Middle frontal gyrus (tissue), 1 donor: ENCODE results near the gene GSS.

ENCODE experiments used
- DNase-seq: peaks from one replicate; pipeline ENCODE4 v3.0.0-alpha.2; 2015; ENCODE audit warnings: low spot score; ENCODE audit errors: extremely low spot score

Gene GSS

DNA sequence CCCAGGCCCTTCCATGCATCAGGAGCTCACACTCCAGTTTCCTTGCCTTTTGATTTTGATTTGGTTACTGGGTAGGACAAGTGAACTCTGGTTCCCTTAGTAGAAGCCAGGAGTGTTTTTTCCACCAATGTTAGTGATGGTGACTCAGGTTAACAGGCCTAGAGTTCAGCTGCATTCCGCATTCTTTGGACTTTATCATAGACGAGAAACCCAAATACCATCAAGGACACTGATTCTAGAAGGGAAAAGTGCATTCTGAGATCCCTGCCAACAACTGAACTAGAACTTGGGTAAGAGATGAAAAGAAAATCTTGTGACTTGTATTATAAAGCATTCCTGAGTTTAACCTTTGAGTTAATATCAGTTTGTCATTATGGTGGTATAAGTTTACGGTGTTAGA is 8.9 kb downstream of the GSS start:
- no peak for DNase-seq

GRCh38 chr20:34945315-34946077 is 10.1 kb downstream of the GSS start:
- no peak for DNase-seq

- DNase-seq, result no peak
Observed at GRCh38 chr20:34943808-34944567, 11.6 kb downstream of the GSS start.

GRCh38 chr20:34942301-34942700 is 13.3 kb downstream of the GSS start:
- DNase-seq, result no peak

DNA sequence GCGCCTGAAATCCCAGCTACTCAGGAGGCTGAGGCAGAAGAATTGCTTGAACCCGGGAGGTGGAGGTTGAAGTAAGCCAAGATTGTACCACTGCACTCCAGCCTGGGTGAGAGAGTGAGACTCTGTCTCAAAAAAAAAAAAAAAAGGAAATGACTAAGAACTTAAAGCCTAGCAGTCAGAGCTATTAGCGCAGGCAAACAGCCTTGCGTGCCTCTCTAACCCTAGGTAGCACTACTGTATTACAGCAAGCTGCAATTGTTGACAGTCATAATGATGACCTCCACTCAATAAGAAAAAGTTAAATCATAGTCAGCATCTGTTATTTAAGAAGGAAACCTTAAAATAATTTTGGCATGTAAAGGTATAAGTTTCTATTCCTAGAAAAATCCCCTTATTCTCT is 14.4 kb downstream of the GSS start:
- DNase-seq, result no peak

GRCh38 chr20:34940081-34940481 is 15.5 kb downstream of the GSS start:
- no peak for DNase-seq

DNA sequence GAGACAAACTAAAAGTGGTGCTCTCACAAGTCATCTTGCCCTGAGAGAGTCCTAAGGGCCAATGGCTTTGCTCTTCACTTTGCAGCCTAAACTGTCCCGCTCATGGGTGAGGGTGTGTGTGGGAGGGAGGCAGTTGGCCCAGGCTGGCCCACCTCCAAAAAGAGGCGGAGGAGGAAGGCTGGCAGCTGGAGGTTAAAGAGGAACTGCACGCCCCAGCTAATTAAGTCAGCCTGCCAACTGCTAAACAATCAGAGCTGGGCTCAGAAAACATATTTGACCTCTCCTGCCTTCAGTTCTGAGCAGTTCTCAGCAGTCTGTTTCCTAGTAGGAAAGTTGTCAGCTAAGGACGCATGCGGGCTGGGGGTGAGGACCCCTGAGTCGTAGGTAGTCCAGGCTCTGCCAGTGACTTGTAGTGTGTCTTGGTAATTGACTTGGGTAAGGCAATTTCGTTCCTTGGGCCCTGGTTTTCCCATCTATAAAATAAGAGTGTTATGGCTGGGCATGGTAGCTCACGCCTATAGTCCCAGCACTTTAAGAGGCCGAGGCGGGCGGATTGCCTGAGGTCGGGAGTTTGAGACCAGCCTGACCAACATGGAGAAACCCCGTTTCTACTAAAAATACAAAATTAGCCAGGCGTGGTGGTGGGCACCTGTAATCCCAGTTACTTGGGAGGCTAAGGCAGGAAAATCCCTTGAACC is 17.0 kb downstream of the GSS start:
- no peak for DNase-seq

- DNase-seq, result no peak
Observed at GRCh38 chr20:34931771-34932170, 23.8 kb downstream of the GSS start.

DNA sequence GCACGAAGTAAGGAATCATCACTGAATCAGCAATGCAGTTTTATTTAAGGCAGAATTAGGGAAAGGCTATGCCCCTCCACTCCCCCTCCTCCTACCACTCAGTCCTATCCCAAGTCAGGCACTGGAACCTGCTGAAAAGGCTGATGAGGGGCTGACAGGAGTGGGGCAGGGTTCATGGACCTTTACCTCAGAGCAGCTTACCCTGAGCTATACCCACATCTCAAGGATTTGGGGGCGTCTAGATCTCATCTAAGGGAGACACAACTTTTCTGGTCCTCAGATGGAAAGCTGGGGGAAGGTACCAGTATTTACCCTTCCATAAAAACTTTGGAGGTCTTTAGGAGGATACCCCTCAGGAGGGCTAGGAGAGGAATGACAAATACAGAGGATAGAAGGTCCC is 27.2 kb downstream of the GSS start:
- no peak for DNase-seq

DNA sequence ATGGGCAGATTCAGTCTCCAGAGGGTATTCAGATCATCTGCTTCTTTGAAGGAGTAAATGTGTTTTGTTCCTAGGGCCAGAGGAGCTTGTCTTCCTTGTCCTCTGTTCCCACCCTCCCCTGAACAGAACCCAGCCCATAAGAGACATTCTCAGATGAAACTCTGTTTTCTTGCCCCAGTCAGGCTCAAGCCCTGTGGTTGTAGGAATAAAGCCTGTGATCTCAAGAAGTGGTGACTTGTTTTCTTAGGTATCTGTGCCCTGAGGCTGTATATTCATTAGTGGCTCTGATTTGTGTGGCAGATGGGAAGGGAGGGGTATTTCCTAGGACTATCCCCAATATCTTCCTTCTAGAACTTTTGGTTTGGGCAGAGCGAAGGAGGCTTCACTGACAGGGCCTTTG is 27.9 kb downstream of the GSS start:
- no peak for DNase-seq

DNA sequence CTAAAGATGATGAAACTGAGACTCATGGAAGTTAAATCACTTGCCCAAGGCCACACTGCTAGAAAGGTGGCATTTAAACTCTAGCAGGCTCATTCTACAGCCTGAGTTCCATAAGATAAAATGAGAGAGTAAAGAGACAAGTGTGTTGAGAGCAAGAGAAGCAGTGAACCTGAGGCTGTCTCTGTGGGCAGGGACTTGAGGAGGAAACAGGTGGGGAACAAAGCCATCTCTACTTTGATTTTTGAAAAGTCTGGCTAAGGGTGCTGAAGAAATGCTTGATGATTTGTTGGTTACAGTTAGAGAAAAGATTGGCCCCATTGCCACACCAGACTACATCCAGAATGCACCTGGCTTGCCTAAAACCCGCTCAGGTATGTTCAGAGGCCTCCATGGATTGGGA is 29.0 kb downstream of the GSS start:
- no peak for DNase-seq

GRCh38 chr20:34925981-34926380 is 29.6 kb downstream of the GSS start:
- no peak for DNase-seq

DNA sequence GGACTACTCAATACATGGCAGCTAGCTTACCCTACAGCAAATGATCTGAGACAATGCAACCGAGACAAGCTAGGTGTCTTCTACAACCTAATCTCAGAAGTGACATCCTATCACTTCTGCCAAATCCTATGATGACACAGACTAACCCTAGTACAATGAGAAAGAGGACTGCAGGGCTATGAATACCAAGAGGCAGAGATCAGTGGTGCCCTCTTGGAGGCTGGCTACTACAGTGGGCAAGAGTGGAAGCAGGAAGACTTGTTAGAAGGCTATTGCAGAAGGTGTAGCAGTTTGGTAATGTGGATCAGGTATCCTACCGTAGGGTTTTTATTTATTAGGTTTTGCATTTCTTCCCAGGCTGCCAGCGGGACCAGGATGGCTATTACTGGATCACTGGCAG is 30.3 kb downstream of the GSS start:
- DNase-seq, result no peak

DNA sequence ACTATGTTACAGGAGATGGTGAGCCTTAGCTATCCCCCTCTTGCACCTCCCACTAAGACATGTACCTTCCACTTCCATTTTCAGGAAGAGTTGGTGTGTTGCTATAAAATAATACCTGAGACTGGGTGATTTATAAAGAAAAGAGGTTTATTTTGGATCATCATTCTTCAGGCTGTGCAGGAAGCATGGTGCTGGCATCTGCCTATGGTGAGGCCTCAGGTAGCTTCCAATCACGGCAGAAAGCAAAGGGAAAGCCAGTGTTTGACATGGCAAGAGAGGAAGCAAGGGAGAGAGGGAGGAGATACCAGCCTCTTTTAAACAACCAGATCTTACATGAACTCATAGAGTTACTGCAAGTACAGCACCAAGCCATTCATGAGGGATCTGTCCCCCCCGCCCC is 32.2 kb downstream of the GSS start:
- no peak for DNase-seq

GRCh38 chr20:34922654-34923381 is 32.8 kb downstream of the GSS start:
- no peak for DNase-seq

DNA sequence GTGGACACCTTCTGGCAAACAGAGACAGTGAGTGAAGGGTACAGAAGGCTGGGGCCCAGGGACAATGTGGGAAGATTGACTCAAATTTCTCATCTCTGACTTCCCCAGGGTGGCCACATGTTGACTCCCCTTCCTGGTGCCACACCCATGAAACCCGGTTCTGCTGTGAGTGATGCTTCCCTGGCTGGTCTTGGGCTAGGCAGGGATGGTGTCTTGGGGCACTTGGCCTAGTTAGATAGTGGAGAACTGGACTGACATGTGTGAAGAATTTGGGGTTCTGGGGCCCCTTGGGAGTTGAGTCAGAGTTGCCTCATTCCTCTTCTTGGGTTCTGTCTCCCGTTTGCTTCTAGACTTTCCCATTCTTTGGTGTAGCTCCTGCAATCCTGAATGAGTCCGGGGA is 34.2 kb downstream of the GSS start:
- DNase-seq, result no peak

GRCh38 chr20:34920055-34920454 is 35.6 kb downstream of the GSS start:
- no peak for DNase-seq

DNA sequence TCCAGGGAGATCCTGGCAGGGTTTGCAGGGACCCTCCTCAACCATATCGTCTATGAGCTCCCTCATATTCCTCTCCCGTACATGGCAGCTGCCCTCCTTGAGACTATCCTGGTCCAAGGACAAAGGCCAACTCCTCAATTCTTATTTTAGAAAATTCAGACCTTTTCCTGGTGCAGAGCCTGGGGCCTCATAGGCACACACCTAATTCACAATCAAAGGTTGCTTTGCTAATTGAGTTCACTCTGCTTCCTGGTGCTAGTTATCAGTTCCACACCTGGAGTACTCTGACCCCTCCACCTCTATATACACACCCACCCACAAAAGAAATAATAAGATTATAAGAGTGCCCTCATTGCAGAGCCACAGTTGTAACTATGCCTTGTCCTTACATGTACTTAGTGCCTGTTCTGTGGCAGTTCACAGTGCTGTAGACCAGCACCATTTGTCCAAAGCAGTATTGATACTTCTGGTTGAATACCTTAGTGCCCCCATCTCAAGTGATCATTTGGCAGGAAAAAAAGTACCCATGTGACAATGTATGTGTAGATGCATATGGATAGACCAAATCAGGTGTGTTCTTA is 38.7 kb downstream of the GSS start:
- DNase-seq, result no peak

DNA sequence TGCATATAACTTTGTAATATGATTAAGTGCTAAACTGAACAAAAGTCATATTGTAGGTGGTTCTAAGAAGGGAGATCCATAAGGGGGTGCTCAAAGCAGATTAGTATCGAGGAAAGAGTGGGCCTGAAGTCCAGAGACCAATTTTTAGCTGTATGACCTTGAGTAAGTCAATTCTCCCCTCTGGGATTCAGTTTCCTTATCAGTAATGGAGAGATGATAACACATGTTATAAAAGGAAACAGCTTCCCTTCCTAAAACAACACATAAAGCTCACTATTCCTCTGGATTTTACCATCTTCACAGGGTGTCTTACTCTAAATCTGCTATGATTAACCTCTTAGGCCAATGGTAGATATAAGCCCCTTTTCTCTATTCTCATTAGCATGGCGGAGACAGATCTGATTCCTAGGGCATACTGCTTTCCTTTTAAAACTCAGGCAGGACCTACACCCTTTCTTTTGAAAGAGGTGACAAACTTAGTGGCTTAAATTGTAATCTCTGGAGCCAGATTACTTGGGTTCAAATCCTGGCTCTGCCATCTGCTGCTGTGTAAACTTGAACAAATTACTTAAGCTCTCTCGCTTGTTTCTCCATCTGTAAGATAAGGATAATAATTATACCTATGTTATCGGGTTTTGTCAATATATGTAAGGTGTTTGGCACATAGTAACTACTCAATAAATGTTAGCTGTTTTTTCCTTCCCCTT is 39.7 kb downstream of the GSS start:
- DNase-seq, result no peak

DNA sequence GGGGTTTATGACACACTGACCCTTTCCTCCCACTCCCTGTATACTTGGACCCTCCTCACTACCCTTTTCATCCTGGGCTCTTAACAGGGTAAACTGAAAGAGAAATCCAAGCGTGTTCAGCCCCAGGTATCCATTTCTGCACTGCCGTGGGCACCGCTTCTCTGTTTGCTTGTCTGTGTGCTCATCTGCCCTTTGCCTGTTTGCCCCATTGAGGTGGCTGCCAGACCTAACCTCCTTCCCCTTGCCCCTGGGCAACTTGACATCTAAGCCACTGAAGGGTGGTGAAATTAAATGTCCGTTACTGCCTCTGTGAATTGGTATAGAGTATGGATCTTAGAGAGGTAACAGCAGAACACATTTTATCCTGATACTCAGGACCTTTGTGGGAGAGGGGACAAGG is 40.5 kb downstream of the GSS start:
- no peak for DNase-seq
